Thyroid gland (tissue), 4 donors: Measurements from ENCODE around the gene C3orf18. TPM values are rescaled to one million over a fixed set of nuclear protein-coding genes. Genes with fewer than 3 reads are reported as not detected.
A peak's percentile ranks its signal among the peaks of the same experiment; 100 is the strongest.

Experiments used
- DNase-seq, 2 donors: peaks; one replicate each; pipeline ENCODE4 v3.0.0-alpha.2; 2019
- H3K27ac ChIP-seq, 3 donors: fragments of 200-600 bp; sonication (generic); 1 replicate in 2 of 3; 2 replicates in 1 of 3; pipeline ENCODE4 v1.5.1; 2016 to 2019; ENCODE audit warnings: mild to moderate bottlenecking in 1 of 3, moderate library complexity in 1 of 3
- H3K27me3 ChIP-seq: fragments of 200-600 bp; sonication (generic); one replicate; pipeline ENCODE4 v1.5.1; 2019
- H3K36me3 ChIP-seq, 2 donors: fragments of 200-600 bp; sonication (generic); one replicate each; pipeline ENCODE4 v1.5.1; 2016 to 2019
- H3K4me1 ChIP-seq, 2 donors: fragments of 200-600 bp; sonication (generic); one replicate each; pipeline ENCODE4 v1.5.1; 2017 to 2019
- H3K4me3 ChIP-seq, 3 donors: fragments of 200-600 bp; sonication (generic); replicated peaks in 1 of 3; 1 replicate in 2 of 3; 2 replicates in 1 of 3; pipeline ENCODE4 v1.5.1; 2016; ENCODE audit warnings: mild to moderate bottlenecking in 1 of 3
- H3K9me3 ChIP-seq: fragments of 200-600 bp; sonication (generic); one replicate; pipeline ENCODE4 v1.5.1; 2017
- POLR2A ChIP-seq, 2 donors: fragments of 450-650 bp; IDR thresholded peaks; one replicate each; pipeline ENCODE4 v1.6.1; 2017; ENCODE audit warnings: antibody characterized with exemption in 2 of 2, mild to moderate bottlenecking in 2 of 2, moderate library complexity in 1 of 2
- WGBS, 2 donors: methylation state at CpG; one replicate each; pipeline ENCODE4 v1.1.5; 2017; 5-methylcytosine and 5-hydroxymethylcytosine counted together
- intact Hi-C: fragments of 100-400 bp; cut with DNase I; formaldehyde crosslinking; loops from one replicate; pipeline ENCODE4 v1.15.1; 2023
- total RNA-seq, 4 donors: library from RNA; depleted of rRNA; stranded (reverse); fragments of >200 nt; gene quantifications; one replicate each; pipeline ENCODE4 v1.2.3, GENCODE V29; 2016
- TF ChIP-seq, protein P1 (sequence below), 6 experiments: fragments of 200-600 bp in 3 of 6; fragments of 450-650 bp in 3 of 6; sonication (generic) in 3 of 6; IDR thresholded peaks; one replicate each; pipeline ENCODE4 v1.5.1; 2016 to 2019; ENCODE audit warnings: antibody characterized with exemption in 6 of 6, mild to moderate bottlenecking in 2 of 6, inconsistent platforms in 1 of 6, moderate library complexity in 1 of 6

The C3orf18 gene
- total RNA-seq, 4 donors from 2014 or later: 19.6 to 22.0 (median 20.3) TPM

GRCh38 chr3:50536471-50537180 is 30.9 kb downstream of the C3orf18 start:
- no peaks in the 10 kb centered on the region for H3K9me3 ChIP-seq
- DNase-seq: peak; percentile 34 to 43
- H3K27ac ChIP-seq: no peak overlapping the region
- H3K4me3 ChIP-seq: no peak overlapping the region
- WGBS, 2 donors: 65 to 72% methylated on average over 5 of the region's 5 CpGs
- no peaks in the 10 kb centered on the region for H3K36me3 ChIP-seq
- no peaks in the 10 kb centered on the region for H3K27me3 ChIP-seq
- peaks cover 26 to 37% of the 10 kb centered on the region in 2 donors for H3K4me1 ChIP-seq
- intact Hi-C loops: no loop called here
- TF ChIP-seq POLR2A (IDR thresholded peaks at IDR 0.05): no peak
- TF ChIP-seq, protein P1, sequence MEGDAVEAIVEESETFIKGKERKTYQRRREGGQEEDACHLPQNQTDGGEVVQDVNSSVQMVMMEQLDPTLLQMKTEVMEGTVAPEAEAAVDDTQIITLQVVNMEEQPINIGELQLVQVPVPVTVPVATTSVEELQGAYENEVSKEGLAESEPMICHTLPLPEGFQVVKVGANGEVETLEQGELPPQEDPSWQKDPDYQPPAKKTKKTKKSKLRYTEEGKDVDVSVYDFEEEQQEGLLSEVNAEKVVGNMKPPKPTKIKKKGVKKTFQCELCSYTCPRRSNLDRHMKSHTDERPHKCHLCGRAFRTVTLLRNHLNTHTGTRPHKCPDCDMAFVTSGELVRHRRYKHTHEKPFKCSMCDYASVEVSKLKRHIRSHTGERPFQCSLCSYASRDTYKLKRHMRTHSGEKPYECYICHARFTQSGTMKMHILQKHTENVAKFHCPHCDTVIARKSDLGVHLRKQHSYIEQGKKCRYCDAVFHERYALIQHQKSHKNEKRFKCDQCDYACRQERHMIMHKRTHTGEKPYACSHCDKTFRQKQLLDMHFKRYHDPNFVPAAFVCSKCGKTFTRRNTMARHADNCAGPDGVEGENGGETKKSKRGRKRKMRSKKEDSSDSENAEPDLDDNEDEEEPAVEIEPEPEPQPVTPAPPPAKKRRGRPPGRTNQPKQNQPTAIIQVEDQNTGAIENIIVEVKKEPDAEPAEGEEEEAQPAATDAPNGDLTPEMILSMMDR (IDR thresholded peaks at IDR 0.05): no peak

GRCh38 chr3:50534681-50535330 is 32.7 kb downstream of the C3orf18 start:
- H3K27me3 ChIP-seq: no peaks in the 10 kb centered on the region
- no peaks in the 10 kb centered on the region for H3K9me3 ChIP-seq
- intact Hi-C loops: no loop called here
- TF ChIP-seq, protein P1 (IDR thresholded peaks at IDR 0.05): no peak
- TF ChIP-seq POLR2A (IDR thresholded peaks at IDR 0.05): no peak
- peaks cover 26 to 44% of the 10 kb centered on the region in 2 donors for H3K4me1 ChIP-seq
- H3K27ac ChIP-seq: peak overlapping the region; percentile 54 to 81 (median 72)
- H3K4me3 ChIP-seq: no peak overlapping the region
- WGBS, 2 donors: 40 to 54% methylated on average over 9 of the region's 9 CpGs
- no peaks in the 10 kb centered on the region for H3K36me3 ChIP-seq
- peak; percentile 77 to 81 for DNase-seq

GRCh38 chr3:50533807-50534461 is 33.6 kb downstream of the C3orf18 start:
- Histone ChIP-seq H3K27ac (peak overlapping the region; percentile 11 to 81 (median 72)), H3K27me3 (no peaks in the 10 kb centered on the region), H3K4me1 (peaks cover 26 to 44% of the 10 kb centered on the region in 2 donors), H3K36me3 (no peaks in the 10 kb centered on the region), H3K9me3 (no peaks in the 10 kb centered on the region), H3K4me3 (no peak overlapping the region)
- intact Hi-C loops: no loop called here
- TF ChIP-seq POLR2A (IDR thresholded peaks at IDR 0.05): no peak
- TF ChIP-seq, protein P1 (IDR thresholded peaks at IDR 0.05): no peak
- peak in 1 of 2 donors; percentile 32 for DNase-seq
- WGBS, 2 donors: 44 to 69% methylated on average over 9 of the region's 9 CpGs

DNA sequence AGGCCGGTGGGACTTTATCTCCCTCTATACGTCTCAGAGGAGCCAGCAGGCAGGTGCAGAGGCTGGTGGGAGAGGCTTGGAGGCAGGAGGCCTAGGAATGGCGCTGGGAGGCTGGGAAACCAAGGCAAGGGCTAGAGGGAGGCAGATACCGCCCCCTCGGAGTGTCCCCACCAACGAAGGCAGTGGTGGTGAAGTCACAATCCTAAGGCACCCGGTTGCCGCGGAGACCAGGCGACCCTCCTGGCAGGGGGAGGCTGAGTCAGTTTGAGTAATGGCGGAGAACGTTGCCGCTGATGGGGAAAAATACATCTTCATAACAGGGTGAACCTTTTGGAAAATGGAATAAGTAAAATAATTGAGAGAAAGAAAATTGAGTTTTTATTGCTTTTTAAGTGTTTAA is 34.2 kb downstream of the C3orf18 start:
- Histone ChIP-seq H3K27ac (no peak overlapping the region), H3K4me1 (peaks cover 26 to 44% of the 10 kb centered on the region in 2 donors), H3K36me3 (no peaks in the 10 kb centered on the region), H3K9me3 (no peaks in the 10 kb centered on the region), H3K4me3 (no peak overlapping the region), H3K27me3 (no peaks in the 10 kb centered on the region)
- DNase-seq: no peak
- intact Hi-C loops: no loop called here
- TF ChIP-seq POLR2A (IDR thresholded peaks at IDR 0.05): no peak
- TF ChIP-seq, protein P1 (IDR thresholded peaks at IDR 0.05): no peak
- WGBS, 2 donors: 80 to 82% methylated on average over 13 of the region's 13 CpGs
